ENCODE data around the gene RAMP1.

DNA sequence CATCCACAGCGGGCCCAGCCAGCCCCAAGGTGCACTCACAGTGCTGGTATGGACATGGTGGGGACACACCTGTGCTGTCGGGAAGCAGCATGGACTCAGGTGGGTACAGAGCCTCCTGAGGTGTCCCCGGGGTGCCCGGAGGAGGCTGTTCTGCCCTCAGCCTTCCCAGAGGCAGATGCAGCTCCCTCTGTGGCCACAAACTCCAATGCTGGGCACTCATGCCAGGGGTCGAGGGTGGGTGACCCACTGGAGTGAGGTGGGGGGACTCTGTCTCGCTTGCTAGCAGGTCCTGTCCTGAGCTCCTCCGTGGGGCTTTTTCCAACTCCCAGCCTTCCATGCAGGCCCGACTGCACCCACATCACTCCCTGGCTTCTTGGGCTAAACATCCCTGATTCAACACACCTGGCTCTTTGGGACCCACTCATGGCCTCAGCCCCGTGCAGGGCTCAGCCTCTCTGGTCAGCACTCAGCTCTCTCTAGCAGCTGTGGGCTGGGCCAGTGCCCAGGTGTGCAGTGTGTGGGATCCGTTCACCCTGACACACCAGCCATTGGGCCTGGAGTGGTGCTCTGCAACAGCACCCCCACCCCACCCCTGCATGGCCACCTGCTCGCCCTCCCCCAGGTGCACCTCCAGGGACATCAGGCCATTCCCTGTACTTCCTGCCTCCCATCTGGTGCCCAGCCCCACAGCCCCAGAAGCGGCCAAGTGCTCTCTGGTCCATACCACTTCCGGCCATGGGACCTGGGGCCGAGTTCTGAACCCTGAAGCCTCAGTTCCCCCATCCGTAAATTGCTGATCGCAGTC, 16.0 kb downstream of the RAMP1 start:
- TF ChIP-seq, protein P1, sequence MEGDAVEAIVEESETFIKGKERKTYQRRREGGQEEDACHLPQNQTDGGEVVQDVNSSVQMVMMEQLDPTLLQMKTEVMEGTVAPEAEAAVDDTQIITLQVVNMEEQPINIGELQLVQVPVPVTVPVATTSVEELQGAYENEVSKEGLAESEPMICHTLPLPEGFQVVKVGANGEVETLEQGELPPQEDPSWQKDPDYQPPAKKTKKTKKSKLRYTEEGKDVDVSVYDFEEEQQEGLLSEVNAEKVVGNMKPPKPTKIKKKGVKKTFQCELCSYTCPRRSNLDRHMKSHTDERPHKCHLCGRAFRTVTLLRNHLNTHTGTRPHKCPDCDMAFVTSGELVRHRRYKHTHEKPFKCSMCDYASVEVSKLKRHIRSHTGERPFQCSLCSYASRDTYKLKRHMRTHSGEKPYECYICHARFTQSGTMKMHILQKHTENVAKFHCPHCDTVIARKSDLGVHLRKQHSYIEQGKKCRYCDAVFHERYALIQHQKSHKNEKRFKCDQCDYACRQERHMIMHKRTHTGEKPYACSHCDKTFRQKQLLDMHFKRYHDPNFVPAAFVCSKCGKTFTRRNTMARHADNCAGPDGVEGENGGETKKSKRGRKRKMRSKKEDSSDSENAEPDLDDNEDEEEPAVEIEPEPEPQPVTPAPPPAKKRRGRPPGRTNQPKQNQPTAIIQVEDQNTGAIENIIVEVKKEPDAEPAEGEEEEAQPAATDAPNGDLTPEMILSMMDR (IDR thresholded peaks at IDR 0.05; ENCODE audit: insufficient read depth, low read length, poor library complexity, severe bottlenecking) = no peak
- TF ChIP-seq EZH2phosphoT487 (conservative IDR thresholded peaks at IDR 0.05; ENCODE audit: low read length) = no peak

All from SU-DHL-6 (cell line).